Loucy (cell line): ENCODE data around the gene SORBS1.

Experiments used
- EZH2phosphoT487 ChIP-seq: fragments of 200-600 bp; IDR thresholded peaks from 2 replicates; pipeline ENCODE4 v1.6.1; 2018; ENCODE audit warnings: antibody characterized with exemption, mild to moderate bottlenecking, moderate library complexity, borderline replicate concordance
- TF ChIP-seq, protein P1 (sequence below): fragments of 200-600 bp; sonication (generic); conservative IDR thresholded peaks from 2 replicates; pipeline ENCODE4 v1.5.1; 2014; ENCODE audit warnings: mild to moderate bottlenecking, antibody characterized with exemption, low read length

DNA sequence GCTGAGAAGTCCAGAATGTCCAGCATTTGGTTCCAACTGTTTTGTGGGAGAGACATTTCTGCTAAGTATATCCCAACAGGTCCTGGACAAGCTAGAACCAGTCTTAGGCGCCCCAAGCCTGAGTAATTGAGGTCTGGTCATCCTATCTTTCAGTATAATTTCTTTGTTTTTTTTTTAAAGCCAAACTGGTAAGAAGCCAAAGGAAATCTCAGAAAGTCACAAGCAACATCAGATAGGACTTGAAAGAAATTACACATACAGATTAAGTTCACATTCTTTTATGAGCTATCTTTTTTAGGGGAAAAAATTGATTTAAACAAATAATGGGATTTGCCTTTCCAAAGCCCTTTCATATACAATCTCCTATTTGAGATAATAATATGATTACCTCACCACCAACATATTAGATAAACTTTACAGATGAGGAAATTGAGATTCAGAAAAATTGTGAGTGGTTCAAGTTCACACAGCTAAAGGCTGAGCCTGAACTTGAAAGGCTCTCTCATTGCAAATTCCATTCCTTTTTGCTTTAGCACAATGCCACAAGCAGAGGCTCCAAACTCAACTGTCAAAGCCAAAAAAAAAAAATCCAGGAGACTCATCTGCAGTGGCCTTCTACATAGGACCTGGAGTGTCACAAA, 285.3 kb downstream of the SORBS1 start:
- TF ChIP-seq, protein P1, sequence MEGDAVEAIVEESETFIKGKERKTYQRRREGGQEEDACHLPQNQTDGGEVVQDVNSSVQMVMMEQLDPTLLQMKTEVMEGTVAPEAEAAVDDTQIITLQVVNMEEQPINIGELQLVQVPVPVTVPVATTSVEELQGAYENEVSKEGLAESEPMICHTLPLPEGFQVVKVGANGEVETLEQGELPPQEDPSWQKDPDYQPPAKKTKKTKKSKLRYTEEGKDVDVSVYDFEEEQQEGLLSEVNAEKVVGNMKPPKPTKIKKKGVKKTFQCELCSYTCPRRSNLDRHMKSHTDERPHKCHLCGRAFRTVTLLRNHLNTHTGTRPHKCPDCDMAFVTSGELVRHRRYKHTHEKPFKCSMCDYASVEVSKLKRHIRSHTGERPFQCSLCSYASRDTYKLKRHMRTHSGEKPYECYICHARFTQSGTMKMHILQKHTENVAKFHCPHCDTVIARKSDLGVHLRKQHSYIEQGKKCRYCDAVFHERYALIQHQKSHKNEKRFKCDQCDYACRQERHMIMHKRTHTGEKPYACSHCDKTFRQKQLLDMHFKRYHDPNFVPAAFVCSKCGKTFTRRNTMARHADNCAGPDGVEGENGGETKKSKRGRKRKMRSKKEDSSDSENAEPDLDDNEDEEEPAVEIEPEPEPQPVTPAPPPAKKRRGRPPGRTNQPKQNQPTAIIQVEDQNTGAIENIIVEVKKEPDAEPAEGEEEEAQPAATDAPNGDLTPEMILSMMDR = no peak
- TF ChIP-seq EZH2phosphoT487 = no peak
